K562 (cell line): ENCODE data around the gene BAZ2A. TPM values are rescaled to one million over a fixed set of nuclear protein-coding genes. Genes with fewer than 3 reads are reported as not detected.
A peak's percentile ranks its signal among the peaks of the same experiment; 100 is the strongest.

Experiments used
- CBX5 ChIP-seq: IDR thresholded peaks from 2 replicates; pipeline ENCODE4 v1.6.1; 2014; ENCODE audit warnings: low read depth, borderline replicate concordance
- CHD4 ChIP-seq: fragments of 200-600 bp; sonication (generic); IDR thresholded peaks from 3 replicates; pipeline ENCODE4 v1.6.1; 2012; ENCODE audit warnings: low read depth, mild to moderate bottlenecking, mixed read lengths, low read length, inconsistent platforms; ENCODE audit not compliant: insufficient read depth, insufficient replicate concordance, poor library complexity, severe bottlenecking
- FOXA3 ChIP-seq, 2 experiments: fragments of 450-650 bp in 1 of 2; sonication (generic) in 1 of 2; formaldehyde crosslinking; IDR thresholded peaks in 1 of 2; conservative IDR thresholded peaks in 1 of 2; 2 replicates each; pipeline versions ENCODE4 v1.4.0 to v1.8.0; 2020 to 2022; ENCODE audit warnings: mild to moderate bottlenecking in 2 of 2, missing genetic modification reagents in 1 of 2
- HMG20B ChIP-seq: fragments of 250-450 bp; sonication (Bioruptor Pico); IDR thresholded peaks from 2 replicates; pipeline ENCODE4 v1.5.0; 2021; ENCODE audit warnings: mild to moderate bottlenecking
- MEF2D ChIP-seq: conservative IDR thresholded peaks from 2 replicates; pipeline ENCODE4 v1.6.1; 2016; ENCODE audit warnings: low read depth, missing genetic modification characterization, missing compliant biosample characterization
- NBN ChIP-seq: fragments of 450-650 bp; IDR thresholded peaks from 2 replicates; pipeline ENCODE4 v1.6.1; 2016; ENCODE audit warnings: low read depth, mild to moderate bottlenecking
- PHB ChIP-seq: fragments of 250-450 bp; sonication (Bioruptor Pico); IDR thresholded peaks from 2 replicates; pipeline ENCODE4 v1.5.0; 2021
- PHF21A ChIP-seq: fragments of 450-650 bp; IDR thresholded peaks from 2 replicates; pipeline ENCODE4 v1.6.1; 2017; ENCODE audit warnings: low read depth, borderline replicate concordance
- SAFB2 ChIP-seq: fragments of 200-400 bp; formaldehyde crosslinking; IDR thresholded peaks from 2 replicates; pipeline ENCODE4 v1.6.1; 2018; ENCODE audit warnings: borderline replicate concordance, low read length, low read depth, moderate library complexity; ENCODE audit not compliant: severe bottlenecking
- SMAD3 ChIP-seq: fragments of 450-650 bp; formaldehyde crosslinking; conservative IDR thresholded peaks from 2 replicates; pipeline ENCODE4 v1.4.0; 2020; ENCODE audit warnings: mild to moderate bottlenecking
- SMARCA5 ChIP-seq: fragments of 450-650 bp; IDR thresholded peaks from 2 replicates; pipeline ENCODE4 v1.6.1; 2016
- SREBF1 ChIP-seq: fragments of 150-350 bp; IDR thresholded peaks from 2 replicates; pipeline ENCODE4 v1.6.1; 2014; ENCODE audit warnings: antibody characterized with exemption, low read depth, low read length, borderline replicate concordance
- WHSC1 ChIP-seq: IDR thresholded peaks from one replicate; pipeline ENCODE4 v1.6.1; 2012; ENCODE audit warnings: low read length, control low read depth, inconsistent platforms
- XRCC3 ChIP-seq: fragments of 450-650 bp; IDR thresholded peaks from 2 replicates; pipeline ENCODE4 v1.6.1; 2017; ENCODE audit warnings: mild to moderate bottlenecking, moderate library complexity
- ZFPM2 ChIP-seq: fragments of 250-450 bp; sonication (Bioruptor Pico); IDR thresholded peaks from 2 replicates; pipeline ENCODE4 v1.5.1; 2022; ENCODE audit warnings: mild to moderate bottlenecking
- ZKSCAN8 ChIP-seq: fragments of 200-800 bp; sonication (Bioruptor generic); IDR thresholded peaks from 2 replicates; pipeline ENCODE4 v1.6.1; 2016; ENCODE audit warnings: missing genetic modification characterization, missing compliant biosample characterization
- ZNF165 ChIP-seq: fragments of 250-450 bp; sonication (Bioruptor Pico); IDR thresholded peaks from 2 replicates; pipeline ENCODE4 v1.4.0; 2020; ENCODE audit warnings: borderline replicate concordance
- ZNF232 ChIP-seq: sonication (generic); formaldehyde crosslinking; IDR thresholded peaks from 2 replicates; pipeline ENCODE4 v1.8.0; 2022; ENCODE audit warnings: mild to moderate bottlenecking, missing genetic modification reagents
- ZNF644 ChIP-seq: fragments of 200-800 bp; sonication (Bioruptor generic); IDR thresholded peaks from 2 replicates; pipeline ENCODE4 v1.6.1; 2016; ENCODE audit warnings: low read depth, missing genetic modification characterization, missing compliant biosample characterization
- polyA plus RNA-seq, 8 experiments: library from polyadenylated mRNA; depleted of rRNA in 4 of 8; stranded (reverse) in 5 of 8; unstranded in 3 of 8; fragments of >200 nt; fragmentation: Nextera tagmentation in 2 of 8; fragmentation: Illumina TruSeq in 1 of 8; extraction: Ambion mirVana in 2 of 8; extraction: Trizol in 1 of 8; gene quantifications; 2 replicates each; pipeline versions ENCODE4 v1.2.1 to v1.2.3, GENCODE V29; 2011 to 2014; ENCODE audit warnings: inconsistent platforms in 1 of 8, missing spikeins in 1 of 8
- total RNA-seq, 7 experiments: library from RNA; depleted of rRNA in 6 of 7; stranded (reverse); fragments of >200 nt in 6 of 7; fragmentation: Illumina TruSeq in 2 of 7; extraction: Trizol in 2 of 7; gene quantifications; 2 replicates each; pipeline versions ENCODE4 v1.2.1 to v1.2.3, GENCODE V29; 2011 to 2021; ENCODE audit warnings: low replicate concordance in 1 of 7
- TF ChIP-seq, protein P1 (sequence below): sonication (generic); formaldehyde crosslinking; IDR thresholded peaks from 2 replicates; pipeline ENCODE4 v1.8.1; 2022; ENCODE audit warnings: missing genetic modification reagents
- TF ChIP-seq, protein P2 (sequence below): fragments of 450-650 bp; formaldehyde crosslinking; IDR thresholded peaks from 2 replicates; pipeline ENCODE4 v1.4.0; 2022; ENCODE audit warnings: missing genetic modification characterization
- TF ChIP-seq, protein P3 (sequence below), 3 experiments: fragments of 200-800 bp in 1 of 3; sonication (Bioruptor generic) in 1 of 3; sonication (generic) in 1 of 3; formaldehyde crosslinking in 1 of 3; IDR thresholded peaks; 2 replicates each; pipeline versions ENCODE4 v1.6.1 to v1.8.0; 2016 to 2022; ENCODE audit warnings: mild to moderate bottlenecking in 2 of 3, missing compliant biosample characterization in 2 of 3, missing genetic modification characterization in 2 of 3, missing genetic modification reagents in 1 of 3

Gene BAZ2A
- total and polyA plus RNA-seq, 9 of the 15 experiments (the other 6 are each of a cell fraction or from before 2014, with no cell fraction given): 4.5 to 86.4 (median 26.2) TPM

DNA sequence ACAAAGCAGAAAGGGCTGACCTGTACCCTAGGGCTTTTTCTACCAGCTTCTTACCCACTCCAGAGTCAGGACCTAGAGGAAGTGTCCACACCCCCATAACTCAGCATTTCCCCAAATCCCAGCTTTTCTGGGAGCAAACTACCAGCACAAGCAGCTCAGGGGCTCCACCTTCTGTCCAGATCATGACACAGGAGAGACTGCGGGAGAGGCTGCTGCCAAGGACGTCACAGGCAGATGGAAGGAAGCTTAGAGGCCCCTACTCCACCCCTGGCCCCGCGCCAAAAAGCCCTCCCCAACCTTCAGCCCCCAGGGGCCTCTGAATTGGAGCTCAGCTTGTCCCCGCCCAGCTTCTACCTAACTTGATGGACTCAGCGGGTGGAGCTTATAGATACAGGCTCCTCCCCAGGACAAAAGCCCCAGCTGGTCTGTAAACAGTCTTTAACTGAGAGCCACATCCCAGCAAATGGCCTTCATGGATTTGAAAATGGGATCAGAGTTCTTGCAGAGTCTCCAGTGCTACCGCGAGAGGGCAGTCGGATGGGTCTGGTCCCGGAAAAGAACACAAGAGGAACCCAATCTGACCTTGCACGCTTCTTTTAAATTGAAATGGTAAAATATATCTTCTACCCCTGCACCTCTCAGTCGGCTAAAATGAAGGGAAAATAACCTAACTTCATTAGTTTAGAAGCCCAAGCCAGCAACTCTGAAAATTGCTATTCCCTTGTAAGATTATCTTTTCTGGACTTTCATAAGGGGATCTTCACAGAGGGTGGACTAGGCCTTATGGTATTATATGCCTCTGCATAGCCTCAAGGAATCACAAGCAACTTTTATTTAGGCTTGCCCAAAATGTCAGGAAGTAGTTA is 6.8 kb upstream of the BAZ2A start (continued):
- TF ChIP-seq, protein P1, sequence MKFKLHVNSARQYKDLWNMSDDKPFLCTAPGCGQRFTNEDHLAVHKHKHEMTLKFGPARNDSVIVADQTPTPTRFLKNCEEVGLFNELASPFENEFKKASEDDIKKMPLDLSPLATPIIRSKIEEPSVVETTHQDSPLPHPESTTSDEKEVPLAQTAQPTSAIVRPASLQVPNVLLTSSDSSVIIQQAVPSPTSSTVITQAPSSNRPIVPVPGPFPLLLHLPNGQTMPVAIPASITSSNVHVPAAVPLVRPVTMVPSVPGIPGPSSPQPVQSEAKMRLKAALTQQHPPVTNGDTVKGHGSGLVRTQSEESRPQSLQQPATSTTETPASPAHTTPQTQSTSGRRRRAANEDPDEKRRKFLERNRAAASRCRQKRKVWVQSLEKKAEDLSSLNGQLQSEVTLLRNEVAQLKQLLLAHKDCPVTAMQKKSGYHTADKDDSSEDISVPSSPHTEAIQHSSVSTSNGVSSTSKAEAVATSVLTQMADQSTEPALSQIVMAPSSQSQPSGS (CRISPR knock-in tag): no peak
- TF ChIP-seq ZNF644 (tag): no peak
- TF ChIP-seq SMAD3 (CRISPR knock-in tag): no peak
- TF ChIP-seq ZNF165 (CRISPR knock-in tag): no peak
- no peak for TF ChIP-seq CHD4
- TF ChIP-seq SAFB2: no peak
- TF ChIP-seq FOXA3 (CRISPR knock-in tag; conservative IDR thresholded peaks at IDR 0.05 in 1 of 2, IDR thresholded peaks at IDR 0.05 in 1 of 2): peak; percentile 61 to 67; a peak in 3 of 4 replicates
- no peak for TF ChIP-seq SREBF1
- TF ChIP-seq ZKSCAN8 (CRISPR knock-in tag): no peak
- TF ChIP-seq PHB (CRISPR knock-in tag): no peak
- no peak for TF ChIP-seq CBX5
- no peak for TF ChIP-seq PHF21A
- peak; percentile 54 for TF ChIP-seq NBN
- TF ChIP-seq, protein P2, sequence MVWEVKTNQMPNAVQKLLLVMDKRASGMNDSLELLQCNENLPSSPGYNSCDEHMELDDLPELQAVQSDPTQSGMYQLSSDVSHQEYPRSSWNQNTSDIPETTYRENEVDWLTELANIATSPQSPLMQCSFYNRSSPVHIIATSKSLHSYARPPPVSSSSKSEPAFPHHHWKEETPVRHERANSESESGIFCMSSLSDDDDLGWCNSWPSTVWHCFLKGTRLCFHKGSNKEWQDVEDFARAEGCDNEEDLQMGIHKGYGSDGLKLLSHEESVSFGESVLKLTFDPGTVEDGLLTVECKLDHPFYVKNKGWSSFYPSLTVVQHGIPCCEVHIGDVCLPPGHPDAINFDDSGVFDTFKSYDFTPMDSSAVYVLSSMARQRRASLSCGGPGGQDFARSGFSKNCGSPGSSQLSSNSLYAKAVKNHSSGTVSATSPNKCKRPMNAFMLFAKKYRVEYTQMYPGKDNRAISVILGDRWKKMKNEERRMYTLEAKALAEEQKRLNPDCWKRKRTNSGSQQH (CRISPR knock-in tag): 0 out of 2 replicates have a peak, but pooled peaks have one; percentile 57
- TF ChIP-seq, protein P3, sequence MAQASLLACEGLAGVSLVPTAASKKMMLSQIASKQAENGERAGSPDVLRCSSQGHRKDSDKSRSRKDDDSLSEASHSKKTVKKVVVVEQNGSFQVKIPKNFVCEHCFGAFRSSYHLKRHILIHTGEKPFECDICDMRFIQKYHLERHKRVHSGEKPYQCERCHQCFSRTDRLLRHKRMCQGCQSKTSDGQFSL (CRISPR knock-in tag; IDR thresholded peaks at IDR 0.05): no peak
- TF ChIP-seq, protein P3 (tag; IDR thresholded peaks at IDR 0.05): no peak
- no peak for TF ChIP-seq HMG20B (CRISPR knock-in tag)
- TF ChIP-seq SMARCA5: no peak
- TF ChIP-seq WHSC1: no peak
- no peak for TF ChIP-seq MEF2D
- no peak for TF ChIP-seq ZNF232 (CRISPR knock-in tag)
- TF ChIP-seq XRCC3: no peak
- TF ChIP-seq ZFPM2 (CRISPR knock-in tag): no peak
